HepG2 (cell line): ENCODE measurements around the gene TNFRSF18. TPM values are rescaled to one million over a fixed set of nuclear protein-coding genes. Genes with fewer than 3 reads are reported as not detected.
A peak's percentile ranks its signal among the peaks of the same experiment; 100 is the strongest.

ENCODE experiments used
- AGO1 ChIP-seq: fragments of 200-400 bp; formaldehyde crosslinking; IDR thresholded peaks from 2 replicates; pipeline ENCODE4 v1.6.1; 2017; ENCODE audit warnings: mild to moderate bottlenecking, low read depth, low read length, moderate library complexity; ENCODE audit not compliant: poor library complexity, severe bottlenecking
- JUN ChIP-seq: sonication (generic); formaldehyde crosslinking; IDR thresholded peaks from 2 replicates; pipeline ENCODE4 v1.4.0; 2020; ENCODE audit warnings: mild to moderate bottlenecking, missing genetic modification reagents
- MXD4 ChIP-seq: IDR thresholded peaks from 2 replicates; pipeline ENCODE4 v1.6.1; 2016; ENCODE audit warnings: mild to moderate bottlenecking, missing biosample characterization, missing genetic modification reagents
- NCOA1 ChIP-seq: sonication (generic); formaldehyde crosslinking; IDR thresholded peaks from 2 replicates; pipeline ENCODE4 v1.9.0; 2021; ENCODE audit warnings: missing genetic modification reagents
- NCOA2 ChIP-seq: sonication (generic); formaldehyde crosslinking; IDR thresholded peaks from 2 replicates; pipeline ENCODE4 v1.8.0; 2022; ENCODE audit warnings: inconsistent platforms
- POLR2G ChIP-seq: fragments of 200-400 bp; formaldehyde crosslinking; IDR thresholded peaks from 2 replicates; pipeline ENCODE4 v1.6.1; 2018; ENCODE audit warnings: mild to moderate bottlenecking, low read depth, low read length, moderate library complexity
- TBL1XR1 ChIP-seq: fragments of 150-350 bp; IDR thresholded peaks from 2 replicates; pipeline ENCODE4 v1.6.1; 2014; ENCODE audit warnings: borderline replicate concordance, low read length; ENCODE audit not compliant: partially characterized antibody
- TEAD3 ChIP-seq: optimal IDR thresholded peaks from 2 replicates; pipeline ENCODE3; 2016; ENCODE audit warnings: borderline replicate concordance
- ZC3H4 ChIP-seq: sonication (generic); formaldehyde crosslinking; IDR thresholded peaks from 2 replicates; pipeline ENCODE4 v1.4.0; 2020; ENCODE audit warnings: missing genetic modification reagents, borderline replicate concordance
- ZNF550 ChIP-seq: sonication (generic); formaldehyde crosslinking; IDR thresholded peaks from 2 replicates; pipeline ENCODE4 v1.4.0; 2020; ENCODE audit warnings: mild to moderate bottlenecking, missing genetic modification reagents, borderline replicate concordance
- polyA plus RNA-seq, 8 experiments: library from polyadenylated mRNA; depleted of rRNA in 3 of 8; stranded (reverse) in 7 of 8; unstranded in 1 of 8; fragments of >200 nt; fragmentation: Illumina TruSeq in 4 of 8; extraction: Trizol in 4 of 8; gene quantifications; 2 replicates each; pipeline versions ENCODE4 v1.2.1 to v1.2.3, GENCODE V29; 2011 to 2016; ENCODE audit warnings: low read depth in 4 of 8, missing spikeins in 1 of 8, mixed read lengths in 1 of 8; ENCODE audit not compliant: insufficient read depth in 1 of 8
- total RNA-seq, 5 experiments: library from RNA; depleted of rRNA; stranded (reverse); fragments of >200 nt; fragmentation: Illumina TruSeq; extraction: Trizol; gene quantifications; 2 replicates each; pipeline ENCODE4 v1.2.3, GENCODE V29; 2016; ENCODE audit warnings: low read depth in 1 of 5
- TF ChIP-seq, protein P1 (sequence below): sonication (generic); formaldehyde crosslinking; IDR thresholded peaks from 2 replicates; pipeline ENCODE4 v1.5.0; 2020; ENCODE audit warnings: missing genetic modification reagents, mild to moderate bottlenecking, borderline replicate concordance
- TF ChIP-seq, protein P2 (sequence below): sonication (generic); formaldehyde crosslinking; conservative IDR thresholded peaks from 2 replicates; pipeline ENCODE4 v1.4.0; 2020; ENCODE audit warnings: missing genetic modification reagents
- TF ChIP-seq, protein P3 (sequence below): sonication (generic); formaldehyde crosslinking; IDR thresholded peaks from 2 replicates; pipeline ENCODE4 v1.9.0; 2022; ENCODE audit warnings: low read depth, missing genetic modification reagents
- TF ChIP-seq, protein P4 (sequence below): sonication (generic); formaldehyde crosslinking; IDR thresholded peaks from 2 replicates; pipeline ENCODE4 v1.4.0; 2020; ENCODE audit warnings: low read depth, missing genetic modification reagents
- TF ChIP-seq, protein P5 (sequence below): sonication (generic); formaldehyde crosslinking; IDR thresholded peaks from 2 replicates; pipeline ENCODE4 v1.4.0; 2020; ENCODE audit warnings: mild to moderate bottlenecking, missing genetic modification reagents, borderline replicate concordance

TNFRSF18 gene
- total and polyA plus RNA-seq, 2 of the 13 experiments (the other 11 are each of a cell fraction or from before 2014, with no cell fraction given): not detected

DNA sequence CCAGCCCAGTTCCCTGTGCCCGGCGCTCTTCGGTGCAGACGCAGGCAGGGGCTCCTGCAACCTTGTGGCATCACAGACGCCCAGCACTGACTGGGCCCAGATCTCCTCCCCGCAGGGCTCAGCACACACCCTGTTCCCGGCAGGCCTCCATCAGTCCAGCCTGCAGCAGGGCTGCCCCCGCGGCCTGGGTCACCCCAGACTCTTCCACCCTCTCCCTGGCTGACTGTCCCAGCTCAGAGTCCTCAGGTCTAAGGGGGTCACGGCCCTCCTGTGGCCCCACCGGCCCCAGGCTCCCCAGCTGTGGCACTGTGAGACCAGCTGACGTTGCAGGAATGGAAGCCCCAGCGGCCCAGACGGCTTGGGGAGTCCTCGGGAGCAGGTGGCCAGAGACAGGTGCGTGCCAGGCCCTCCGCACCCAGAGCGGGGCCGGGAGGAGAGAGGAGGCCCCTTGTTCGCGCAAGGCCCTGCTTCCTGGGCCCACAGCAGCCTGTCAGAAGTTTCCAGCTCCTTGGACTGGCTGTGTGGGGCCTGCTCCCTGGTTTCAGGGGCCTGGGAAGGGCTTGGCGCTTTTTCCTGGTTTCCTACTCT is 29.9 kb upstream of the TNFRSF18 start (continued):
- TF ChIP-seq, protein P1, sequence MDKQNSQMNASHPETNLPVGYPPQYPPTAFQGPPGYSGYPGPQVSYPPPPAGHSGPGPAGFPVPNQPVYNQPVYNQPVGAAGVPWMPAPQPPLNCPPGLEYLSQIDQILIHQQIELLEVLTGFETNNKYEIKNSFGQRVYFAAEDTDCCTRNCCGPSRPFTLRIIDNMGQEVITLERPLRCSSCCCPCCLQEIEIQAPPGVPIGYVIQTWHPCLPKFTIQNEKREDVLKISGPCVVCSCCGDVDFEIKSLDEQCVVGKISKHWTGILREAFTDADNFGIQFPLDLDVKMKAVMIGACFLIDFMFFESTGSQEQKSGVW: no peak
- TF ChIP-seq NCOA1 (CRISPR knock-in tag) (no peak), JUN (CRISPR knock-in tag) (no peak), TEAD3 (CRISPR knock-in tag) (peak; percentile 26), TBL1XR1 (no peak), NCOA2 (CRISPR knock-in tag) (no peak), POLR2G (peak; percentile 10), AGO1 (peak; percentile 95), ZNF550 (CRISPR knock-in tag) (no peak), MXD4 (CRISPR knock-in tag) (no peak), ZC3H4 (CRISPR knock-in tag) (0 out of 2 replicates have a peak, but pooled peaks have one; percentile 22)
- TF ChIP-seq, protein P2, sequence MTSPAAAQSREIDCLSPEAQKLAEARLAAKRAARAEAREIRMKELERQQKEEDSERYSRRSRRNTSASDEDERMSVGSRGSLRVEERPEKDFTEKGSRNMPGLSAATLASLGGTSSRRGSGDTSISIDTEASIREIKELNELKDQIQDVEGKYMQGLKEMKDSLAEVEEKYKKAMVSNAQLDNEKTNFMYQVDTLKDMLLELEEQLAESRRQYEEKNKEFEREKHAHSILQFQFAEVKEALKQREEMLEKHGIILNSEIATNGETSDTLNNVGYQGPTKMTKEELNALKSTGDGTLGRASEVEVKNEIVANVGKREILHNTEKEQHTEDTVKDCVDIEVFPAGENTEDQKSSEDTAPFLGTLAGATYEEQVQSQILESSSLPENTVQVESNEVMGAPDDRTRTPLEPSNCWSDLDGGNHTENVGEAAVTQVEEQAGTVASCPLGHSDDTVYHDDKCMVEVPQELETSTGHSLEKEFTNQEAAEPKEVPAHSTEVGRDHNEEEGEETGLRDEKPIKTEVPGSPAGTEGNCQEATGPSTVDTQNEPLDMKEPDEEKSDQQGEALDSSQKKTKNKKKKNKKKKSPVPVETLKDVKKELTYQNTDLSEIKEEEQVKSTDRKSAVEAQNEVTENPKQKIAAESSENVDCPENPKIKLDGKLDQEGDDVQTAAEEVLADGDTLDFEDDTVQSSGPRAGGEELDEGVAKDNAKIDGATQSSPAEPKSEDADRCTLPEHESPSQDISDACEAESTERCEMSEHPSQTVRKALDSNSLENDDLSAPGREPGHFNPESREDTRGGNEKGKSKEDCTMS (CRISPR knock-in tag): no peak
- TF ChIP-seq, protein P3, sequence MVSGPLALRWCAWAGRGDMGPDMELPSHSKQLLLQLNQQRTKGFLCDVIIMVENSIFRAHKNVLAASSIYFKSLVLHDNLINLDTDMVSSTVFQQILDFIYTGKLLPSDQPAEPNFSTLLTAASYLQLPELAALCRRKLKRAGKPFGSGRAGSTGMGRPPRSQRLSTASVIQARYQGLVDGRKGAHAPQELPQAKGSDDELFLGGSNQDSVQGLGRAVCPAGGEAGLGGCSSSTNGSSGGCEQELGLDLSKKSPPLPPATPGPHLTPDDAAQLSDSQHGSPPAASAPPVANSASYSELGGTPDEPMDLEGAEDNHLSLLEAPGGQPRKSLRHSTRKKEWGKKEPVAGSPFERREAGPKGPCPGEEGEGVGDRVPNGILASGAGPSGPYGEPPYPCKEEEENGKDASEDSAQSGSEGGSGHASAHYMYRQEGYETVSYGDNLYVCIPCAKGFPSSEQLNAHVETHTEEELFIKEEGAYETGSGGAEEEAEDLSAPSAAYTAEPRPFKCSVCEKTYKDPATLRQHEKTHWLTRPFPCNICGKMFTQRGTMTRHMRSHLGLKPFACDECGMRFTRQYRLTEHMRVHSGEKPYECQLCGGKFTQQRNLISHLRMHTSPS (CRISPR knock-in tag): no peak
- TF ChIP-seq, protein P4, sequence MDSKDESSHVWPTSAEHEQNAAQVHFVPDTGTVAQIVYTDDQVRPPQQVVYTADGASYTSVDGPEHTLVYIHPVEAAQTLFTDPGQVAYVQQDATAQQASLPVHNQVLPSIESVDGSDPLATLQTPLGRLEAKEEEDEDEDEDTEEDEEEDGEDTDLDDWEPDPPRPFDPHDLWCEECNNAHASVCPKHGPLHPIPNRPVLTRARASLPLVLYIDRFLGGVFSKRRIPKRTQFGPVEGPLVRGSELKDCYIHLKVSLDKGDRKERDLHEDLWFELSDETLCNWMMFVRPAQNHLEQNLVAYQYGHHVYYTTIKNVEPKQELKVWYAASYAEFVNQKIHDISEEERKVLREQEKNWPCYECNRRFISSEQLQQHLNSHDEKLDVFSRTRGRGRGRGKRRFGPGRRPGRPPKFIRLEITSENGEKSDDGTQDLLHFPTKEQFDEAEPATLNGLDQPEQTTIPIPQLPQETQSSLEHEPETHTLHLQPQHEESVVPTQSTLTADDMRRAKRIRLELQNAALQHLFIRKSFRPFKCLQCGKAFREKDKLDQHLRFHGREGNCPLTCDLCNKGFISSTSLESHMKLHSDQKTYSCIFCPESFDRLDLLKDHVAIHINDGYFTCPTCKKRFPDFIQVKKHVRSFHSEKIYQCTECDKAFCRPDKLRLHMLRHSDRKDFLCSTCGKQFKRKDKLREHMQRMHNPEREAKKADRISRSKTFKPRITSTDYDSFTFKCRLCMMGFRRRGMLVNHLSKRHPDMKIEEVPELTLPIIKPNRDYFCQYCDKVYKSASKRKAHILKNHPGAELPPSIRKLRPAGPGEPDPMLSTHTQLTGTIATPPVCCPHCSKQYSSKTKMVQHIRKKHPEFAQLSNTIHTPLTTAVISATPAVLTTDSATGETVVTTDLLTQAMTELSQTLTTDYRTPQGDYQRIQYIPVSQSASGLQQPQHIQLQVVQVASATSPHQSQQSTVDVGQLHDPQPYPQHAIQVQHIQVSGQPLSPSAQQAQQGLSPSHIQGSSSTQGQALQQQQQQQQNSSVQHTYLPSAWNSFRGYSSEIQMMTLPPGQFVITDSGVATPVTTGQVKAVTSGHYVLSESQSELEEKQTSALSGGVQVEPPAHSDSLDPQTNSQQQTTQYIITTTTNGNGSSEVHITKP (CRISPR knock-in tag): no peak
- TF ChIP-seq, protein P5, sequence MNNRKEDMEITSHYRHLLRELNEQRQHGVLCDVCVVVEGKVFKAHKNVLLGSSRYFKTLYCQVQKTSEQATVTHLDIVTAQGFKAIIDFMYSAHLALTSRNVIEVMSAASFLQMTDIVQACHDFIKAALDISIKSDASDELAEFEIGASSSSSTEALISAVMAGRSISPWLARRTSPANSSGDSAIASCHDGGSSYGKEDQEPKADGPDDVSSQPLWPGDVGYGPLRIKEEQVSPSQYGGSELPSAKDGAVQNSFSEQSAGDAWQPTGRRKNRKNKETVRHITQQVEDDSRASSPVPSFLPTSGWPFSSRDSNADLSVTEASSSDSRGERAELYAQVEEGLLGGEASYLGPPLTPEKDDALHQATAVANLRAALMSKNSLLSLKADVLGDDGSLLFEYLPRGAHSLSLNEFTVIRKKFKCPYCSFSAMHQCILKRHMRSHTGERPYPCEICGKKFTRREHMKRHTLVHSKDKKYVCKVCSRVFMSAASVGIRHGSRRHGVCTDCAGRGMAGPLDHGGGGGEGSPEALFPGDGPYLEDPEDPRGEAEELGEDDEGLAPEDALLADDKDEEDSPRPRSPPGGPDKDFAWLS (CRISPR knock-in tag): no peak
